Measurements from ENCODE around the gene SLC8B1. TPM values are rescaled to one million over a fixed set of nuclear protein-coding genes. Genes with fewer than 3 reads are reported as not detected.
"Not testable (repeated sequence)": the region's sequence is repeated elsewhere in the genome, so short reads cannot be mapped to it uniquely, and the experiment has no call there.

The SLC8B1 gene
- total RNA-seq, 1 experiment from 2014 or later: 4.7 TPM

- DNase-seq (ENCODE audit: low spot score): peak; percentile 83
These were observed 23.6 kb upstream of the SLC8B1 start, which contains the start of gene PLBD2 for GRCh38 chr12:113358381-113359132. PLBD2 (plus strand) TSS chr12:113358587; CDS start chr12:113358601, 14 bp downstream.

- not testable (repeated sequence) for DNase-seq (ENCODE audit: low spot score)
These were observed 19.3 kb upstream of the SLC8B1 start for GRCh38 chr12:113354192-113354591.

GRCh38 chr12:113351089-113351488 is 16.2 kb upstream of the SLC8B1 start:
- DNase-seq (ENCODE audit: low spot score): no peak

- no peak for DNase-seq (ENCODE audit: low spot score)
These were observed 14.1 kb upstream of the SLC8B1 start for GRCh38 chr12:113348849-113349536.

GRCh38 chr12:113347892-113348291 is 13.0 kb upstream of the SLC8B1 start:
- no peak for DNase-seq (ENCODE audit: low spot score)

GRCh38 chr12:113347107-113347506 is 12.2 kb upstream of the SLC8B1 start:
- DNase-seq (ENCODE audit: low spot score): no peak

- DNase-seq (ENCODE audit: low spot score): no peak
These were observed 11.4 kb upstream of the SLC8B1 start for GRCh38 chr12:113346353-113346752.

- no peak for DNase-seq (ENCODE audit: low spot score)
These were observed 10.4 kb upstream of the SLC8B1 start for GRCh38 chr12:113345318-113345717.

GRCh38 chr12:113341535-113341934 is 6.6 kb upstream of the SLC8B1 start:
- DNase-seq (ENCODE audit: low spot score): no peak

GRCh38 chr12:113340061-113340460 is 5.2 kb upstream of the SLC8B1 start:
- no peak for DNase-seq (ENCODE audit: low spot score)

GRCh38 chr12:113339540-113339939 is 4.6 kb upstream of the SLC8B1 start:
- DNase-seq (ENCODE audit: low spot score): no peak

- no peak for DNase-seq (ENCODE audit: low spot score)
These were observed 778 bp downstream of the SLC8B1 start for GRCh38 chr12:113333877-113334785.

- DNase-seq (ENCODE audit: low spot score): no peak
These were observed 1.5 kb downstream of the SLC8B1 start for GRCh38 chr12:113333418-113333750.

- DNase-seq (ENCODE audit: low spot score): no peak
These were observed 2.1 kb downstream of the SLC8B1 start for GRCh38 chr12:113332688-113333417.

- DNase-seq (ENCODE audit: low spot score): no peak
These were observed 4.4 kb downstream of the SLC8B1 start for GRCh38 chr12:113330505-113330904.

GRCh38 chr12:113329791-113330417 is 5.0 kb downstream of the SLC8B1 start:
- no peak for DNase-seq (ENCODE audit: low spot score)

GRCh38 chr12:113329022-113329790 is 5.7 kb downstream of the SLC8B1 start:
- no peak for DNase-seq (ENCODE audit: low spot score)

- no peak for DNase-seq (ENCODE audit: low spot score)
These were observed 6.5 kb downstream of the SLC8B1 start for GRCh38 chr12:113328368-113328889.

GRCh38 chr12:113326775-113327395 is 8.0 kb downstream of the SLC8B1 start:
- DNase-seq (ENCODE audit: low spot score): no peak

Measured in HT-29 (cell line).